ENCODE data around the gene AKAP10. TPM values are rescaled to one million over a fixed set of nuclear protein-coding genes. Genes with fewer than 3 reads are reported as not detected.
"Not testable (repeated sequence)": the region's sequence is repeated elsewhere in the genome, so short reads cannot be mapped to it uniquely, and the experiment has no call there.

The AKAP10 gene
- total RNA-seq, 3 donors from 2014 or later = 25.0 to 41.1 (median 29.9) TPM

DNA sequence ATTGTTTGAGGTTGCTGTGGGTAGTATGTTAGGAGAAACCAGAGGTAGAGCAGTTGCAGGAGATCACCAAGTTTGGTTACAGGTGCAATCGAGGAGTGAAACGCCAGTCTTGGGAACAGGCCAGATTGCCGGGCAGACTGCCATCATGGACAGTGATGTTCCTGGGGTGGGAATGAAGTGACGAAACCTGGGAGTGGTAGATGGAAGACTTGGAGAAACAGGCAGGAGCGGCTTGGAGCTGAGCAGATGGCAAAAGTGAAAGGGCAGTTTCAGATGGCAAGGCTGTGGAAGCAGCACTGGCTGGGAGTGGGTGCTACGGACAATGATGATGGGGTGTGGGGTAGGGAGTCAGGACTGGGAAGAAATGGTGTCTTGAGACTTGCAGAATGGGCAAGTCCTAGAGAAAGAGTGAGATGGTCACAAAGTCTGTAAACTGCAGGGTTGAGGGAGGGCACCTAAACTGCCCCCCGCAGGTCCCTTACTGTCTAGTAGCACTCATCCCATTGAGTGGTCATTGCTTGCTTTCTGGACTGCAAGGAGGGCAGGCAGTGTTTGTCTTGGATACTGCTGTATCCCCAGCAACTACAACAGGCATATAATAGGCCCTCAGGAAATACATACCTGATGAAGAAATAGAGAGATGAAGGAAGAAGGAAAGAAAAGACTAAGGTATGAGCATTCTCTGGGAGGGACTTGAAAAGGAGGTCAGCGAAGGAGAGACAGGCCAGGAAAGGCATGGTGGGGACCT lies 80.4 kb downstream of the AKAP10 start:
- TF ChIP-seq, protein P1, sequence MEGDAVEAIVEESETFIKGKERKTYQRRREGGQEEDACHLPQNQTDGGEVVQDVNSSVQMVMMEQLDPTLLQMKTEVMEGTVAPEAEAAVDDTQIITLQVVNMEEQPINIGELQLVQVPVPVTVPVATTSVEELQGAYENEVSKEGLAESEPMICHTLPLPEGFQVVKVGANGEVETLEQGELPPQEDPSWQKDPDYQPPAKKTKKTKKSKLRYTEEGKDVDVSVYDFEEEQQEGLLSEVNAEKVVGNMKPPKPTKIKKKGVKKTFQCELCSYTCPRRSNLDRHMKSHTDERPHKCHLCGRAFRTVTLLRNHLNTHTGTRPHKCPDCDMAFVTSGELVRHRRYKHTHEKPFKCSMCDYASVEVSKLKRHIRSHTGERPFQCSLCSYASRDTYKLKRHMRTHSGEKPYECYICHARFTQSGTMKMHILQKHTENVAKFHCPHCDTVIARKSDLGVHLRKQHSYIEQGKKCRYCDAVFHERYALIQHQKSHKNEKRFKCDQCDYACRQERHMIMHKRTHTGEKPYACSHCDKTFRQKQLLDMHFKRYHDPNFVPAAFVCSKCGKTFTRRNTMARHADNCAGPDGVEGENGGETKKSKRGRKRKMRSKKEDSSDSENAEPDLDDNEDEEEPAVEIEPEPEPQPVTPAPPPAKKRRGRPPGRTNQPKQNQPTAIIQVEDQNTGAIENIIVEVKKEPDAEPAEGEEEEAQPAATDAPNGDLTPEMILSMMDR (IDR thresholded peaks at IDR 0.05) = no peak

DNA sequence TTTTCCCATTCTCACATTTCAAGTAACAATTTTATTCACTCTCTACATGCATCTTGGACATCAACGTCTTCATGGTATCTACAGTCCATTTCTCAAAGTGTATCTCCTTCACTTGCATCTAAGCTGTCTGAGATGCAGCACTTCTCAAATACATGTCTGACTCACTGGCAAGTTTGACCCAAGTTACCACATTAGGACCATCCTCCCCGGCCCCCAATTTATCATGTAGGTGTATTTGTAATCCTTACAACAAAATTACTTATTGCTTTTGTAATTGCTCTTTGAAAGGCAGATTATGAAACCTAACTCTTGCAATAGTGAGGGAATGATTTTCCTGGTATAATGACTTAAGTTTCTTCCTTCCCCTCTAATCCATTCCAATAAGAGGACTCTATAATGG lies 80.9 kb downstream of the AKAP10 start:
- Histone ChIP-seq H3K9me3 (no peaks in the 10 kb centered on the region), H3K36me3 (ENCODE audit: low read depth) (no peaks in the 10 kb centered on the region), H3K4me3 (no peak overlapping the region), H3K4me1 (ENCODE audit: low read depth) (peaks cover 8% of the 10 kb centered on the region)
- TF ChIP-seq, protein P1 (IDR thresholded peaks at IDR 0.05) = no peak
- intact Hi-C loops (cut with DNase I, micrococcal nuclease) = no loop called here
- no peak for DNase-seq
- ATAC-seq = no peak

More for the DNA sequence above, 80.4 kb downstream of the AKAP10 start:
- intact Hi-C loops (cut with DNase I, micrococcal nuclease) = no loop called here
- ATAC-seq (peak; percentile 78), DNase-seq (peak; percentile 58 to 76 (median 65))
- H3K9me3 ChIP-seq = no peaks in the 10 kb centered on the region
- no peak overlapping the region for H3K4me3 ChIP-seq
- no peaks in the 10 kb centered on the region for H3K36me3 ChIP-seq (ENCODE audit: low read depth)
- H3K4me1 ChIP-seq (ENCODE audit: low read depth) = peaks cover 8% of the 10 kb centered on the region

- H3K4me3 ChIP-seq; H3K4me1 ChIP-seq (ENCODE audit: low read depth); intact Hi-C loops (cut with DNase I, micrococcal nuclease); DNase-seq; H3K36me3 ChIP-seq (ENCODE audit: low read depth); H3K9me3 ChIP-seq; ATAC-seq: not testable (repeated sequence)
Measured at GRCh38 chr17:19890554-19890953, 87.1 kb downstream of the AKAP10 start.

DNA sequence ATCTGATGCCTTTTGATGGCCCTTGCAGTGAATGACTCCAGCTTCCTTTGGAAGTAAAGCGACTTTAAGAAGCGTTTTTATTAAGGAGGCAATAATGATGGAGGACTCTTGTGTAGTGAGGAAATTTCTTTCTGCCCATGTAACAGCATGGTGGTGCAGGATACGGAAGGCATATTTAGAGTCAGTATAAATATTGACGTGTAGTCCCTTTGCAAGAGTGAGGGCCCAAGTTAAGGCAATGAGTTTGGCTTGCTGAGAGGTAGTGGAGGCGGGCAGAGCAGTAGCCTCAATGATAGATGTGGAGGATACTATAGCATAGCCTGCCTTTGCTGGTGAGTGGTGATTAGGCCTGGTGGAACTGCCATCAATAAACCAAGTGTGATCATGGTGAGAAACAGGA lies 87.6 kb downstream of the AKAP10 start:
- H3K4me3 ChIP-seq; H3K9me3 ChIP-seq; ATAC-seq; H3K4me1 ChIP-seq (ENCODE audit: low read depth); DNase-seq; H3K36me3 ChIP-seq (ENCODE audit: low read depth); intact Hi-C loops (cut with DNase I, micrococcal nuclease): not testable (repeated sequence)

GRCh38 chr17:19886116-19886515 lies 91.5 kb downstream of the AKAP10 start:
- no peaks in the 10 kb centered on the region for H3K36me3 ChIP-seq (ENCODE audit: low read depth)
- no peaks in the 10 kb centered on the region for H3K4me1 ChIP-seq (ENCODE audit: low read depth)
- ATAC-seq (no peak), DNase-seq (no peak)
- H3K9me3 ChIP-seq = no peaks in the 10 kb centered on the region
- TF ChIP-seq, protein P1 (IDR thresholded peaks at IDR 0.05) = no peak
- intact Hi-C loops (cut with DNase I, micrococcal nuclease) = no loop called here
- no peak overlapping the region for H3K4me3 ChIP-seq

- ATAC-seq (no peak), DNase-seq (no peak)
- no peak overlapping the region for H3K4me3 ChIP-seq
- TF ChIP-seq, protein P1 (IDR thresholded peaks at IDR 0.05) = no peak
- H3K36me3 ChIP-seq (ENCODE audit: low read depth) = no peaks in the 10 kb centered on the region
- intact Hi-C loops (cut with DNase I, micrococcal nuclease) = no loop called here
- H3K9me3 ChIP-seq = no peaks in the 10 kb centered on the region
- H3K4me1 ChIP-seq (ENCODE audit: low read depth) = no peaks in the 10 kb centered on the region
Measured at GRCh38 chr17:19883537-19884215, 94.0 kb downstream of the AKAP10 start.

Measured in mucosa of descending colon (tissue), 3 donors.